HepG2 (cell line): ENCODE data around the gene PPARA. TPM values are rescaled to one million over a fixed set of nuclear protein-coding genes. Genes with fewer than 3 reads are reported as not detected.
A peak's percentile ranks its signal among the peaks of the same experiment; 100 is the strongest.

Experiments used
- CHCHD3 ChIP-seq: sonication (generic); formaldehyde crosslinking; IDR thresholded peaks from 2 replicates; pipeline ENCODE4 v1.8.0; 2022; ENCODE audit warnings: mild to moderate bottlenecking, missing genetic modification reagents, moderate library complexity
- HBP1 ChIP-seq: IDR thresholded peaks from 2 replicates; pipeline ENCODE4 v1.6.1; 2016; ENCODE audit warnings: low read depth, control low read depth
- JUN ChIP-seq: sonication (generic); formaldehyde crosslinking; IDR thresholded peaks from 2 replicates; pipeline ENCODE4 v1.4.0; 2020; ENCODE audit warnings: mild to moderate bottlenecking, missing genetic modification reagents
- KDM4B ChIP-seq: sonication (generic); formaldehyde crosslinking; IDR thresholded peaks from 2 replicates; pipeline ENCODE4 v1.4.0; 2020; ENCODE audit warnings: missing genetic modification reagents
- MAFF ChIP-seq: IDR thresholded peaks from 2 replicates; pipeline ENCODE4 v1.6.1; 2011; ENCODE audit warnings: low read depth, low read length, improper control_type of control experiment
- MTF1 ChIP-seq: sonication (generic); formaldehyde crosslinking; IDR thresholded peaks from 2 replicates; pipeline ENCODE4 v1.5.0; 2020; ENCODE audit warnings: missing genetic modification reagents
- NAIF1 ChIP-seq: sonication (generic); formaldehyde crosslinking; IDR thresholded peaks from 2 replicates; pipeline ENCODE4 v1.5.0; 2020; ENCODE audit warnings: mild to moderate bottlenecking, missing genetic modification reagents, borderline replicate concordance
- RFX1 ChIP-seq: fragments of 450-650 bp; IDR thresholded peaks from 2 replicates; pipeline ENCODE4 v1.6.1; 2017
- RFXANK ChIP-seq: IDR thresholded peaks from 2 replicates; pipeline ENCODE4 v1.6.1; 2016
- RXRB ChIP-seq: IDR thresholded peaks from 2 replicates; pipeline ENCODE4 v1.6.1; 2016; ENCODE audit warnings: borderline replicate concordance, missing genetic modification reagents, missing compliant biosample characterization
- SNAI1 ChIP-seq: sonication (generic); formaldehyde crosslinking; IDR thresholded peaks from 2 replicates; pipeline ENCODE4 v1.5.0; 2020; ENCODE audit warnings: mild to moderate bottlenecking, missing genetic modification reagents, borderline replicate concordance
- SP4 ChIP-seq: sonication (generic); formaldehyde crosslinking; IDR thresholded peaks from 2 replicates; pipeline ENCODE4 v1.8.1; 2023; ENCODE audit warnings: mild to moderate bottlenecking, missing genetic modification reagents
- STAT6 ChIP-seq: sonication (generic); formaldehyde crosslinking; IDR thresholded peaks from 2 replicates; pipeline ENCODE4 v1.4.0; 2020; ENCODE audit warnings: missing genetic modification reagents, mild to moderate bottlenecking, borderline replicate concordance
- THAP8 ChIP-seq: sonication (generic); formaldehyde crosslinking; IDR thresholded peaks from 2 replicates; pipeline ENCODE4 v1.5.1; 2020; ENCODE audit warnings: missing genetic modification reagents, mild to moderate bottlenecking, borderline replicate concordance
- YEATS2 ChIP-seq: sonication (generic); formaldehyde crosslinking; IDR thresholded peaks from 2 replicates; pipeline ENCODE4 v1.4.0; 2020; ENCODE audit warnings: missing genetic modification reagents, borderline replicate concordance
- ZNF138 ChIP-seq: sonication (generic); formaldehyde crosslinking; IDR thresholded peaks from 2 replicates; pipeline ENCODE4 v1.5.0; 2020; ENCODE audit warnings: mild to moderate bottlenecking, low read depth, missing genetic modification reagents
- ZNF263 ChIP-seq: sonication (generic); formaldehyde crosslinking; IDR thresholded peaks from 2 replicates; pipeline ENCODE4 v1.4.0; 2020; ENCODE audit warnings: missing genetic modification reagents
- ZNF510 ChIP-seq: sonication (generic); formaldehyde crosslinking; IDR thresholded peaks from 2 replicates; pipeline ENCODE4 v1.4.0; 2020; ENCODE audit warnings: low read depth, mild to moderate bottlenecking, missing genetic modification reagents
- ZNF614 ChIP-seq: IDR thresholded peaks from 2 replicates; pipeline ENCODE4 v1.6.1; 2018; ENCODE audit warnings: missing biosample characterization, missing genetic modification reagents, inconsistent platforms, borderline replicate concordance
- ZNF639 ChIP-seq: conservative IDR thresholded peaks from 2 replicates; pipeline ENCODE4 v1.6.1; 2018; ENCODE audit warnings: missing genetic modification reagents
- ZNF670 ChIP-seq: sonication (generic); formaldehyde crosslinking; IDR thresholded peaks from 2 replicates; pipeline ENCODE4 v1.8.0; 2022; ENCODE audit warnings: mild to moderate bottlenecking, missing genetic modification reagents, borderline replicate concordance
- ZNF749 ChIP-seq: sonication (generic); formaldehyde crosslinking; IDR thresholded peaks from 2 replicates; pipeline ENCODE4 v1.8.0; 2022; ENCODE audit warnings: mild to moderate bottlenecking, missing genetic modification reagents, moderate library complexity, borderline replicate concordance
- ZNF776 ChIP-seq: sonication (generic); formaldehyde crosslinking; IDR thresholded peaks from 2 replicates; pipeline ENCODE4 v1.4.0; 2020; ENCODE audit warnings: mild to moderate bottlenecking, missing genetic modification reagents
- ZNF780A ChIP-seq: sonication (generic); formaldehyde crosslinking; IDR thresholded peaks from 2 replicates; pipeline ENCODE4 v1.8.0; 2022; ENCODE audit warnings: mild to moderate bottlenecking, missing genetic modification reagents, moderate library complexity
- polyA plus RNA-seq, 8 experiments: library from polyadenylated mRNA; depleted of rRNA in 3 of 8; stranded (reverse) in 7 of 8; unstranded in 1 of 8; fragments of >200 nt; fragmentation: Illumina TruSeq in 4 of 8; extraction: Trizol in 4 of 8; gene quantifications; 2 replicates each; pipeline versions ENCODE4 v1.2.1 to v1.2.3, GENCODE V29; 2011 to 2016; ENCODE audit warnings: low read depth in 4 of 8, missing spikeins in 1 of 8, mixed read lengths in 1 of 8; ENCODE audit not compliant: insufficient read depth in 1 of 8
- total RNA-seq, 5 experiments: library from RNA; depleted of rRNA; stranded (reverse); fragments of >200 nt; fragmentation: Illumina TruSeq; extraction: Trizol; gene quantifications; 2 replicates each; pipeline ENCODE4 v1.2.3, GENCODE V29; 2016; ENCODE audit warnings: low read depth in 1 of 5

The PPARA gene
- total and polyA plus RNA-seq, 2 of the 13 experiments (the other 11 are each of a cell fraction or from before 2014, with no cell fraction given) = 18.2 to 24.7 TPM

GRCh38 chr22:46147471-46148267 is 2.7 kb upstream of the PPARA start (continued):
- no peak; the same call in 1 of the 2 replicates for TF ChIP-seq ZNF639 (CRISPR knock-in tag)
- TF ChIP-seq SP4 (CRISPR knock-in tag) = no peak; the same call in 1 of the 2 replicates
- TF ChIP-seq CHCHD3 (CRISPR knock-in tag) = 0 out of 2 replicates have a peak, but pooled peaks have one; percentile 71
- TF ChIP-seq MTF1 (CRISPR knock-in tag) = no peak
- peak; percentile 61; the same call in 1 of the 2 replicates for TF ChIP-seq YEATS2
- no peak for TF ChIP-seq ZNF670 (CRISPR knock-in tag)
- no peak for TF ChIP-seq ZNF138 (CRISPR knock-in tag)
- TF ChIP-seq ZNF749 = peak; percentile 57; the same call in 1 of the 2 replicates
- no peak for TF ChIP-seq ZNF780A
- TF ChIP-seq KDM4B (CRISPR knock-in tag) = peak; percentile 54; the same call in 1 of the 2 replicates
- no peak for TF ChIP-seq THAP8
- no peak for TF ChIP-seq ZNF510 (CRISPR knock-in tag)
- no peak for TF ChIP-seq ZNF263
- TF ChIP-seq JUN = no peak
- peak; percentile 96 for TF ChIP-seq RXRB (CRISPR knock-in tag)
- no peak for TF ChIP-seq RFXANK (CRISPR knock-in tag)
- no peak for TF ChIP-seq ZNF776 (CRISPR knock-in tag)
- 0 out of 2 replicates have a peak, but pooled peaks have one; percentile 28 for TF ChIP-seq ZNF614 (CRISPR knock-in tag)
- no peak for TF ChIP-seq RFX1
- TF ChIP-seq NAIF1 (CRISPR knock-in tag) = no peak
- peak; percentile 76 for TF ChIP-seq HBP1 (CRISPR knock-in tag)
- TF ChIP-seq SNAI1 (CRISPR knock-in tag) = no peak
- TF ChIP-seq MAFF = no peak
- no peak for TF ChIP-seq STAT6
